Brain microvascular endothelial cell (primary cell): ENCODE results near the gene ZCCHC14.
A peak's percentile ranks its signal among the peaks of the same experiment; 100 is the strongest.
"Not testable (repeated sequence)": the region's sequence is repeated elsewhere in the genome, so short reads cannot be mapped to it uniquely, and the experiment has no call there.

Experiments
- DNase-seq: peaks from one replicate; pipeline ENCODE4 v3.0.0-alpha.2; 2020
- H3K27ac ChIP-seq: fragments of 250-450 bp; sonication (Bioruptor Pico); 2 replicates; pipeline ENCODE4 v1.5.1; 2020; ENCODE audit warnings: mild to moderate bottlenecking, moderate library complexity
- H3K27me3 ChIP-seq: fragments of 250-450 bp; sonication (Bioruptor Pico); replicated peaks from 2 replicates; pipeline ENCODE4 v1.5.1; 2020; ENCODE audit warnings: mild to moderate bottlenecking
- H3K36me3 ChIP-seq: fragments of 250-450 bp; sonication (Bioruptor Pico); replicated peaks from 2 replicates; pipeline ENCODE4 v1.5.1; 2020; ENCODE audit warnings: mild to moderate bottlenecking
- H3K4me3 ChIP-seq: 2 replicates; pipeline ENCODE4 v1.5.1; 2011; ENCODE audit warnings: low read depth, mild to moderate bottlenecking, control low read depth, low read length, moderate library complexity
- in situ Hi-C: cut with HindIII; loops from 2 replicates; pipeline ENCODE4 v1.10.0; 2017; ENCODE audit warnings: low sequenced_read_pairs, low pct_ligation_motif_present
- TF ChIP-seq, protein P1 (sequence below): IDR thresholded peaks from 2 replicates; pipeline ENCODE4 v1.5.1; 2011; ENCODE audit warnings: low read depth, mild to moderate bottlenecking, moderate library complexity, low read length, control low read depth, inconsistent platforms; ENCODE audit errors: missing control alignments

Gene ZCCHC14

DNA sequence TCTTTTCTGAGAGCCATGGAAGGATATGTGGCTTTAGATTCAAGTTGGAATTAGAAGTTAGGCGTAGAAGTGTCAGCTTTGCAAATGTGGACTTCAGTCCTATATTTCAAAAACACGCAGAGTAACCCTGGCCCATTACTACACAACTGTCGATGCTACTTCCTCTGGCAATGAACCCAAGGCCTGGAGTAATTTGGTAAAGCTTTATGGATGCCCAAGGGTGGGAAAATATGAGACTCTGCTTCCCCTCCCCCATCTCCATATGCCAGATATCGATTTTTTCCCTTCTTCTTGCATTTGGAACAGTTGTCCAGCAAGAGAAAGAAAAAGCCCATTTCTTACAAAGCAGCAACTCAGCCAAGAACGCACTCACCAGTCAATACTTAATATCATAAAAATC lies 103.6 kb downstream of the ZCCHC14 start:
- H3K36me3 ChIP-seq: no peaks in the 10 kb centered on the region
- no peak overlapping the region for H3K27ac ChIP-seq
- no peak for DNase-seq
- H3K27me3 ChIP-seq: no peaks in the 10 kb centered on the region
- in situ Hi-C loops: no loop called here
- TF ChIP-seq, protein P1, sequence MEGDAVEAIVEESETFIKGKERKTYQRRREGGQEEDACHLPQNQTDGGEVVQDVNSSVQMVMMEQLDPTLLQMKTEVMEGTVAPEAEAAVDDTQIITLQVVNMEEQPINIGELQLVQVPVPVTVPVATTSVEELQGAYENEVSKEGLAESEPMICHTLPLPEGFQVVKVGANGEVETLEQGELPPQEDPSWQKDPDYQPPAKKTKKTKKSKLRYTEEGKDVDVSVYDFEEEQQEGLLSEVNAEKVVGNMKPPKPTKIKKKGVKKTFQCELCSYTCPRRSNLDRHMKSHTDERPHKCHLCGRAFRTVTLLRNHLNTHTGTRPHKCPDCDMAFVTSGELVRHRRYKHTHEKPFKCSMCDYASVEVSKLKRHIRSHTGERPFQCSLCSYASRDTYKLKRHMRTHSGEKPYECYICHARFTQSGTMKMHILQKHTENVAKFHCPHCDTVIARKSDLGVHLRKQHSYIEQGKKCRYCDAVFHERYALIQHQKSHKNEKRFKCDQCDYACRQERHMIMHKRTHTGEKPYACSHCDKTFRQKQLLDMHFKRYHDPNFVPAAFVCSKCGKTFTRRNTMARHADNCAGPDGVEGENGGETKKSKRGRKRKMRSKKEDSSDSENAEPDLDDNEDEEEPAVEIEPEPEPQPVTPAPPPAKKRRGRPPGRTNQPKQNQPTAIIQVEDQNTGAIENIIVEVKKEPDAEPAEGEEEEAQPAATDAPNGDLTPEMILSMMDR: no peak
- no peak overlapping the region for H3K4me3 ChIP-seq

DNA sequence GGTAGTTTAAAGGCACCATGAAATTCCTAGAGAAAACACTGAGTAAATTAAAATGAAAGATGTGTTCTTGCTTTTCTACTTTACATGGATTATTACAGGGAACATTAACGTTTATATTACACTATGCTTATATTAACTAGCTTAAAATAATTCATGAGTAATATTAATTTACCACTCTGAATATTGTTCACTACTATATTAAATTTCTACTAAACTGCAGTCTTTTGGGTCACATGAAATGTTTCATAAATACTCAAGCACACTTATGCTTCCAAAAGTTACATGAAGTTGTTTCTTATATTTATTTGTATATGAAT lies 104.0 kb downstream of the ZCCHC14 start:
- no peaks in the 10 kb centered on the region for H3K36me3 ChIP-seq
- no peak for DNase-seq
- in situ Hi-C loops: no loop called here
- H3K4me3 ChIP-seq: peak overlapping the region; percentile 13
- H3K27ac ChIP-seq: peak overlapping the region; percentile 88
- H3K27me3 ChIP-seq: no peaks in the 10 kb centered on the region
- TF ChIP-seq, protein P1: no peak

DNA sequence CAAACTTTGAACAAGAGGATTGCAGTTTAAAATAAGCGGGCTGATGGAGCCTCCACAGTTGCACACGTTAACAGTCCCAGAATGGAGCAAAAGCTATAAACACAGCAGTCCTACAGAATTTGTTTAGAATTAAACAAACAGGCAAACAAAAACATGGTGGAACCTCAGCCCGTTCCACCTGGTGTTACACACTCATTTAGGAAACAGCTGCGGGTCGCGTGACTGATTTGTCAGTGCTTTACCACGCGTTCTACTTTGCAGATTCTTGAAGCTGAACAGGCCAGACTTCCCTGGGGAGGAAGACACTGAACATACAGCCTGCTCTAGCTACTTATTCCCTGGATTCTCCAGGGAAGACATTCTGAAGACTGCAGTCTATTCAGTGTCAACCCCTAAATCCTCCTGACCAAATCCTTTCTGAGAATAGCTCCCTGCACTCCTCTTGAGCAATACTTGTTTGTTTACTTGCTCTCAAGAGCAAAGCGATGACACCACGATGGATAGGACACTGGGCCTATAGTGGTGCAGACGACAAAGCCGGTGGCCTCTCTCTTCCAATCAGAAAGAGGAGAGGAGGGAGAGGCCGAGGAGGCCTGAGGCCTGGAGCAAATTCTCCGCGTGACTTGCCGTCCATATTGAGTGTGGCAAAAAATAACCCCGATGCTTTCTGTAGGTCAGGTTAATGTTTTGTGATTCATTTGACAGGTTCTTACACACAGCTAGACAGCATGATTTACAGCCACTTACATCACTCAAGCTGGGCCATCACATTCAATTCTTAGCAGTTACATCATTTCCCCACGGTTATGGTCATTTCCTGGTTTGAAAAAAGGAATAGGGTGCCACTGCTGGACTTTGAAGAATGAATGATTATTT lies 104.6 kb downstream of the ZCCHC14 start:
- Histone ChIP-seq H3K27ac (peak overlapping the region; percentile 88), H3K27me3 (no peaks in the 10 kb centered on the region), H3K4me3 (peak overlapping the region; percentile 13), H3K36me3 (no peaks in the 10 kb centered on the region)
- in situ Hi-C loops: no loop called here
- TF ChIP-seq, protein P1: no peak
- DNase-seq: peak; percentile 98

DNA sequence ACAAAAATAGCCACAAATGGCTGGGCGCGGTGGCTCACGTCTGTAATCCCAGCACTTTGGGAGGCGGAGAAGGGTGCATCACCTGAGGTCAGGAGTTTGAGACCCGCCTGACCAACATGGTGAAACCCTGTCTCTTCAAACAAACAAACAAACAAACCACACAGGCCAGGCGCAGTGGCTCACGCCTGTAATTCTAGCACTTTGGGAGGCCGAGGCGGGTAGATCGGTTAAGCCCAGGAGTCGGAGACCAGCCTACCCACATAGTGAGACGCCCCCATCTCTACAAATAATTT lies 108.0 kb downstream of the ZCCHC14 start:
- H3K27me3 ChIP-seq, H3K36me3 ChIP-seq, in situ Hi-C loops, H3K27ac ChIP-seq, DNase-seq: not testable (repeated sequence)
- H3K4me3 ChIP-seq: peak overlapping the region; percentile 72

DNA sequence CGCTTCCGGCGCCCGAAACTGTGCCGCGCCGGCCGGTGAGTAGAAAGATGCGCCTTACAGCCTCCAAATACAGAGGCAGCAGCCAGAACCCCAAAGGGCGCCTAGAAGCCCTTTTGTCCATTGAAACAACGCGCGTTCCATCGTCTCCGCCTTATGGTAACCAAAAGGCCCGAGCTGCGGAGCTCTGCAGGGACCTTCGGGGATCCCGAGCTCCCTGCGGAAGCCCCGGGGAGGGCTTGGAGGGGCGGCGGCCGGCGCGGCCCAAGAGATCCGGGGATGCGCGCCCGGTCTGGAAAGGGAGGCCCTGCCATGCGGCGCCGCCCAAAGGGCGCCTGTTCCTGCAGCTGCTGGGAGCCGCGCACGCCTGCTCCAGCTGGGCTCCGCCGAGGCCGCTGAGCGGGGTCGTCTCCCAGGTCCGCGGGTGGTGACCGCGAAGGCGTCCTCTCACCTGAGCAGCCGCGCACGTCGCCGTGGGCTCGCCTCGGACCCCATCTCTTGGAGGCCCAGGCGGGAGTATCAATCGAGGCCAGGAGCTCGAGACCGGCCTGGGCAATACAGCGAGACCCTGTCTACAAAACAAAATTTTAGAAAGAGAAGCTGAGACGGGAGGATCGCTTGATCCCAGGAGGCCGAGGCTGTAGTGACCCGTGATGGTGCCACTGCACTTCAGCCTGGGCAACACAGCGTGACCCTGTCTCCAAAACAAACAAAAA lies 108.5 kb downstream of the ZCCHC14 start:
- DNase-seq: no peak
- TF ChIP-seq, protein P1: no peak
- Histone ChIP-seq H3K36me3 (no peaks in the 10 kb centered on the region), H3K27me3 (no peaks in the 10 kb centered on the region), H3K4me3 (peak overlapping the region; percentile 72), H3K27ac (peak overlapping the region; percentile 40)
- in situ Hi-C loops: no loop called here

DNA sequence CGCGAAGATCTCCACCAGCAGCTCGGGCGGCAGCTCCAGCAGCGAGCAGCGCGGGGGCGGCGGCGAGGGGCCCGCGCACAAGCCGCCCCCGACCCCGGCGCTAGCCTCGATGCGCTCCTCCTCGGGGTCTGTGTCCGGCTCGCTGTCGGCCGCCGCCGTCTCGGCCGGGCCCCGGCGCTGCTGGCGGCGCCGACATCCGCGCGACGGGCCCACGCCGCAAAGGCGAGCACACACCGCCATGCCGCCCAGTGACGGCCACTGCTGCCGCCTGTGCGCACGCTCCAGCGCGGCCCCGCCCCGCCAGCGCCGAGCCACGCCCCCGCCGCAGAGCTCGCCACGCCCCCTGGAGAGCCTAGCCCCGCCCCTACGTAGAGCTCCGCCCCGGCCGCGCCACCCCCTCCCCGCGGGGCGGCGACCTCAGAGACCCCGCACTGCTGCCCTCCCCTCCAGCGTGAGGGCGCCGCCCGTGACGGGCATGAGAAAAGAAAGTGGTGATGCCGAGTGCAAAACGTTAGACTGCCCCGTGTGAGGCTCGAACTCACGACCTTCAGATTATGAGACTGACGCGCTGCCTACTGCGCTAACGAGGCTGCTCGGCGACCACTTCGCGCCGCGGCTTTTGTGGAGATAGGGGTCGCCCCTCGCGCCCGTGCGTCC lies 109.2 kb downstream of the ZCCHC14 start, which contains the start of gene FBXO31:
FBXO31 (minus strand) TSS at position 272 of the 657 bp plus-strand sequence; CDS start at position 240, 32 bp downstream.
- H3K27me3 ChIP-seq: no peaks in the 10 kb centered on the region
- peak within 1 kb of the TSS; percentile 65 for H3K27ac ChIP-seq
- DNase-seq: peak; percentile 87
- in situ Hi-C loops: no loop called here
- no peaks in the 10 kb centered on the region for H3K36me3 ChIP-seq
- TF ChIP-seq, protein P1: no peak
- H3K4me3 ChIP-seq: peak within 1 kb of the TSS; percentile 72
